Measurements from ENCODE around the gene FBXW2.

Gene FBXW2

GRCh38 chr9:120745278-120745677 lies 47.9 kb downstream of the FBXW2 start:
- no peak for DNase-seq (ENCODE audit: low read depth in 2 of 2)

GRCh38 chr9:120742951-120743416 lies 50.2 kb downstream of the FBXW2 start:
- no peak for DNase-seq (ENCODE audit: low read depth in 2 of 2)

- DNase-seq (ENCODE audit: low read depth in 2 of 2), result no peak
Observed at GRCh38 chr9:120741701-120742100, 51.5 kb downstream of the FBXW2 start.

- DNase-seq (ENCODE audit: low read depth in 2 of 2), result no peak
Observed at GRCh38 chr9:120741191-120741590, 52.0 kb downstream of the FBXW2 start.

- no peak for DNase-seq (ENCODE audit: low read depth in 2 of 2)
Observed at GRCh38 chr9:120740132-120740531, 53.1 kb downstream of the FBXW2 start.

GRCh38 chr9:120737416-120738165 lies 55.6 kb downstream of the FBXW2 start:
- DNase-seq (ENCODE audit: low read depth in 2 of 2), result no peak

- no peak for DNase-seq (ENCODE audit: low read depth in 2 of 2)
Observed at GRCh38 chr9:120736881-120737280, 56.3 kb downstream of the FBXW2 start.

- DNase-seq (ENCODE audit: low read depth in 2 of 2), result no peak
Observed at GRCh38 chr9:120735415-120736126, 57.6 kb downstream of the FBXW2 start.

- DNase-seq (ENCODE audit: low read depth in 2 of 2), result no peak
Observed at GRCh38 chr9:120734607-120735410, 58.4 kb downstream of the FBXW2 start.

- DNase-seq (ENCODE audit: low read depth in 2 of 2), result no peak
Observed at GRCh38 chr9:120733190-120733589, 60.0 kb downstream of the FBXW2 start.

GRCh38 chr9:120730654-120731514 lies 62.3 kb downstream of the FBXW2 start:
- DNase-seq (ENCODE audit: low read depth in 2 of 2), result no peak

GRCh38 chr9:120729791-120730241 lies 63.4 kb downstream of the FBXW2 start:
- no peak for DNase-seq (ENCODE audit: low read depth in 2 of 2)

GRCh38 chr9:120726484-120726883 lies 66.7 kb downstream of the FBXW2 start:
- no peak for DNase-seq (ENCODE audit: low read depth in 2 of 2)

GRCh38 chr9:120725907-120726306 lies 67.3 kb downstream of the FBXW2 start:
- DNase-seq (ENCODE audit: low read depth in 2 of 2), result no peak

- no peak for DNase-seq (ENCODE audit: low read depth in 2 of 2)
Observed at GRCh38 chr9:120724757-120725400, 68.3 kb downstream of the FBXW2 start.

- no peak for DNase-seq (ENCODE audit: low read depth in 2 of 2)
Observed at GRCh38 chr9:120723565-120723964, 69.7 kb downstream of the FBXW2 start.

- no peak for DNase-seq (ENCODE audit: low read depth in 2 of 2)
Observed at GRCh38 chr9:120720404-120720803, 72.8 kb downstream of the FBXW2 start.

GRCh38 chr9:120718316-120718715 lies 74.9 kb downstream of the FBXW2 start:
- DNase-seq (ENCODE audit: low read depth in 2 of 2), result no peak

GRCh38 chr9:120717176-120717575 lies 76.0 kb downstream of the FBXW2 start:
- no peak for DNase-seq (ENCODE audit: low read depth in 2 of 2)

- no peak for DNase-seq (ENCODE audit: low read depth in 2 of 2)
Observed at GRCh38 chr9:120716483-120716882, 76.7 kb downstream of the FBXW2 start.
